ENCODE data around the gene DGKQ. TPM values are rescaled to one million over a fixed set of nuclear protein-coding genes. Genes with fewer than 3 reads are reported as not detected.

The DGKQ gene
- polyA plus RNA-seq, 1 of the 3 experiments (the other 2 are of a cell fraction) = 10.9 TPM

GRCh38 chr4:1004071-1004418 is 30.7 kb upstream of the DGKQ start:
- ChIA-PET CTCF (interaction anchor here (1.1 kb wide), 1 partner anchor 17 kb away, joined by 6 read pairs; the partner anchor contains the start of gene IDUA), POLR2A (no interaction called here)
- Histone ChIP-seq H3K4me1 (ENCODE audit: control insufficient read depth in 1 of 2, insufficient read depth in 2 of 2, low read depth in 1 of 2, low read length in 1 of 2) (peaks cover 0 to 2% of the 10 kb centered on the region in 2 experiments; a peak in 1 of 4 replicates), H3K4me2 (no peak overlapping the region), H2AFZ (ENCODE audit: low read depth) (no peak overlapping the region), H3K27me3 (ENCODE audit: insufficient read depth) (peaks cover 49% of the 10 kb centered on the region), H3K4me3 (ENCODE audit: low read depth in 2 of 2, low read length in 1 of 2) (no peak overlapping the region), H3K9me2 (no peaks in the 10 kb centered on the region), H4K20me1 (ENCODE audit: insufficient read depth) (0 out of 2 replicates have a peak, but pooled peaks cover 3% of the 10 kb centered on the region), H3K9me3 (no peaks in the 10 kb centered on the region), H3K27ac (ENCODE audit: low read depth in 2 of 2, low read length in 1 of 2) (no peak overlapping the region), H3F3A (replicated peaks; ENCODE audit: insufficient read depth) (no peaks in the 10 kb centered on the region), H3K36me3 (replicated peaks in 1 of 2; ENCODE audit: control insufficient read depth in 1 of 2, insufficient read depth in 2 of 2, low read length in 1 of 2) (no peaks in the 10 kb centered on the region), H3K9ac (no peak overlapping the region), H3K79me2 (ENCODE audit: insufficient read depth) (no peaks in the 10 kb centered on the region)
- 61% methylated on average over 7 of the region's 13 CpGs for WGBS (ENCODE audit: low lambda C conversion rate)
- TF ChIP-seq SIN3A (IDR thresholded peaks at IDR 0.05; ENCODE audit: borderline replicate concordance, low read depth, low read length) (no peak), FOXJ3 (CRISPR knock-in tag; IDR thresholded peaks at IDR 0.05) (no peak), ELF1 (IDR thresholded peaks at IDR 0.05) (no peak), RAD21 (IDR thresholded peaks at IDR 0.05; ENCODE audit: low read length) (no peak), TEAD4 (IDR thresholded peaks at IDR 0.05; ENCODE audit: borderline replicate concordance, insufficient read depth) (no peak), USF2 (IDR thresholded peaks at IDR 0.05; ENCODE audit: borderline replicate concordance, low read depth, low read length) (no peak), TAF1 (IDR thresholded peaks at IDR 0.05; ENCODE audit: borderline replicate concordance, low read depth, low read length) (no peak), ZBTB33 (IDR thresholded peaks at IDR 0.05; ENCODE audit: borderline replicate concordance, low read depth) (no peak), TCF12 (IDR thresholded peaks at IDR 0.05) (no peak), YY1 (IDR thresholded peaks at IDR 0.05; ENCODE audit: low read depth) (no peak), FOSL2 (IDR thresholded peaks at IDR 0.05; ENCODE audit: borderline replicate concordance, low read depth) (no peak), MAX (IDR thresholded peaks at IDR 0.05; ENCODE audit: low read depth) (no peak), EZH2phosphoT487 (IDR thresholded peaks at IDR 0.05; ENCODE audit: borderline replicate concordance, low read depth) (no peak), NFIC (IDR thresholded peaks at IDR 0.05; ENCODE audit: borderline replicate concordance) (no peak), EP300 (IDR thresholded peaks at IDR 0.05; ENCODE audit: borderline replicate concordance in 1 of 2, low read depth in 1 of 2, low read length in 1 of 2) (no peak), CHD2 (IDR thresholded peaks at IDR 0.05; ENCODE audit: low read length, partially characterized antibody) (no peak), SMC3 (IDR thresholded peaks at IDR 0.05; ENCODE audit: low read depth, low read length) (no peak), IRF3 (IDR thresholded peaks at IDR 0.05; ENCODE audit: low read depth, low read length) (no peak), RFX5 (IDR thresholded peaks at IDR 0.05; ENCODE audit: low read length) (no peak)
- DNase-seq = no peak
